Mesenchymal stem cell (in vitro differentiated cells and primary cell): ENCODE data around the gene DENND5B.

Experiments used
- DNase-seq: peaks from one replicate; pipeline ENCODE4 v3.0.0-alpha.2; 2013
- H2AFZ ChIP-seq: one replicate; pipeline ENCODE4 v1.6.1; 2013; ENCODE audit warnings: low read depth, mild to moderate bottlenecking, control low read depth, inconsistent platforms, low read length, moderate library complexity
- H2AK5ac ChIP-seq: 2 replicates; pipeline ENCODE4 v1.6.1; 2013; ENCODE audit warnings: low read length, moderate library complexity, mild to moderate bottlenecking, inconsistent platforms; ENCODE audit not compliant: severe bottlenecking
- H2BK120ac ChIP-seq: one replicate; pipeline ENCODE4 v1.6.1; 2013; ENCODE audit warnings: low read depth, mild to moderate bottlenecking, inconsistent platforms, low read length, moderate library complexity
- H2BK12ac ChIP-seq, 2 experiments: one replicate each; pipeline ENCODE4 v1.6.1; 2013; ENCODE audit warnings: inconsistent platforms in 2 of 2, low read length in 2 of 2, mild to moderate bottlenecking in 2 of 2, moderate library complexity in 2 of 2, control low read depth in 1 of 2
- H2BK15ac ChIP-seq: one replicate; pipeline ENCODE4 v1.6.1; 2013; ENCODE audit warnings: mild to moderate bottlenecking, low read depth, inconsistent platforms; ENCODE audit not compliant: poor library complexity, severe bottlenecking
- H2BK5ac ChIP-seq: 2 replicates; pipeline ENCODE4 v1.6.1; 2013; ENCODE audit warnings: low read depth, mild to moderate bottlenecking, low read length, control low read depth, inconsistent platforms; ENCODE audit not compliant: poor library complexity, severe bottlenecking
- H3K14ac ChIP-seq, 2 experiments: one replicate each; pipeline ENCODE4 v1.6.1; 2013; ENCODE audit warnings: inconsistent platforms in 2 of 2, low read length in 2 of 2, control low read depth in 1 of 2, mild to moderate bottlenecking in 1 of 2, moderate library complexity in 1 of 2
- H3K18ac ChIP-seq, 2 experiments: one replicate each; pipeline ENCODE4 v1.6.1; 2013; ENCODE audit warnings: inconsistent platforms in 2 of 2, low read length in 2 of 2, control low read depth in 1 of 2, low read depth in 1 of 2, mild to moderate bottlenecking in 1 of 2
- H3K23ac ChIP-seq, 2 experiments: one replicate each; pipeline ENCODE4 v1.6.1; 2013; ENCODE audit warnings: inconsistent platforms in 2 of 2, low read length in 2 of 2, mild to moderate bottlenecking in 2 of 2, moderate library complexity in 2 of 2, control low read depth in 1 of 2
- H3K27ac ChIP-seq: 2 replicates; pipeline ENCODE4 v1.5.1; 2013; ENCODE audit warnings: mild to moderate bottlenecking, moderate library complexity, low read length, control low read depth, inconsistent platforms; ENCODE audit not compliant: poor library complexity, severe bottlenecking
- H3K27me3 ChIP-seq, 2 experiments: 2 replicates each; pipeline versions ENCODE4 v1.6.1 to v1.7.0; 2013; ENCODE audit warnings: low read length in 2 of 2, mild to moderate bottlenecking in 2 of 2, moderate library complexity in 2 of 2, control low read depth in 1 of 2, inconsistent platforms in 1 of 2; ENCODE audit not compliant: control insufficient read depth in 1 of 2, insufficient read depth in 1 of 2
- H3K36me3 ChIP-seq, 2 experiments: 2 replicates each; pipeline versions ENCODE4 v1.6.1 to v1.7.0; 2013; ENCODE audit warnings: low read length in 2 of 2, control low read depth in 1 of 2, inconsistent platforms in 1 of 2, low read depth in 1 of 2, mild to moderate bottlenecking in 1 of 2; ENCODE audit not compliant: insufficient read depth in 2 of 2, control insufficient read depth in 1 of 2
- H3K4ac ChIP-seq, 2 experiments: one replicate each; pipeline ENCODE4 v1.6.1; 2013; ENCODE audit warnings: inconsistent platforms in 2 of 2, low read length in 2 of 2, mild to moderate bottlenecking in 2 of 2, moderate library complexity in 2 of 2, control low read depth in 1 of 2, low read depth in 1 of 2
- H3K4me1 ChIP-seq: 2 replicates; pipeline ENCODE4 v1.6.1; 2013; ENCODE audit warnings: low read depth, low read length, control low read depth; ENCODE audit not compliant: control insufficient read depth, insufficient read depth
- H3K4me2 ChIP-seq: 2 replicates; pipeline ENCODE4 v1.6.1; 2013; ENCODE audit warnings: low read length, mild to moderate bottlenecking, inconsistent platforms; ENCODE audit not compliant: poor library complexity, severe bottlenecking
- H3K4me3 ChIP-seq, 2 experiments: 2 replicates each; pipeline versions ENCODE4 v1.5.1 to v1.7.0; 2013; ENCODE audit warnings: low read length in 2 of 2, mild to moderate bottlenecking in 2 of 2, control low read depth in 1 of 2, low read depth in 1 of 2; ENCODE audit not compliant: insufficient read depth in 1 of 2
- H3K79me1 ChIP-seq: replicated peaks from 2 replicates; pipeline ENCODE4 v1.6.1; 2013; ENCODE audit warnings: mild to moderate bottlenecking, control low read depth, low read length, inconsistent platforms; ENCODE audit not compliant: poor library complexity, severe bottlenecking
- H3K9ac ChIP-seq: 2 replicates; pipeline ENCODE4 v1.7.0; 2013; ENCODE audit warnings: mild to moderate bottlenecking, low read length, moderate library complexity
- H3K9me3 ChIP-seq: 2 replicates; pipeline ENCODE4 v1.7.0; 2013; ENCODE audit warnings: mild to moderate bottlenecking, low read length; ENCODE audit not compliant: control insufficient read depth
- H4K8ac ChIP-seq: one replicate; pipeline ENCODE4 v1.6.1; 2013; ENCODE audit warnings: inconsistent platforms, mild to moderate bottlenecking, low read length, moderate library complexity
- H4K91ac ChIP-seq: one replicate; pipeline ENCODE4 v1.6.1; 2013; ENCODE audit warnings: mild to moderate bottlenecking, low read length, inconsistent platforms
- WGBS: methylation state at CpG from one replicate; pipeline ENCODE4 v1.1.7; 2013; ENCODE audit warnings: mixed read lengths; 5-methylcytosine and 5-hydroxymethylcytosine counted together

The DENND5B gene

DNA sequence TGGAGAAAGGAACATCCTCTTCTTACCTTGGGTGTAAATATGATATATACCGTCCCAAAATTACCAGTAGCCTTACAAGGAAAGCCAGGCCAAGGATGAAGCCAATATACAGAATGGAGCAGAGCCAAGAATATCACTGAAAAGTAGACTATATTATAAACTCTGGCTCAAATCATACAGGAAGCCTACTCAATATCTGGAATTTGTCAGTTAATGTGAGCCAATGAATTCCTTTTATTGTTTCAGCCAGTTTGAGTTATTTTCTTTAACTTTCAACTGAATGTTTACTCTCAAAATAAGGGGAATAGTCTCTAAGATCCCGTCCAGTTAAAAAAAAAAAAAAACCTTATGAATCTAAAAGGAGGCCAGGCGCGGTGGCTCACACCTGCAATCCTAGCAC lies 9.8 kb upstream of the DENND5B start:
- H3K14ac ChIP-seq, result no peak overlapping the region

DNA sequence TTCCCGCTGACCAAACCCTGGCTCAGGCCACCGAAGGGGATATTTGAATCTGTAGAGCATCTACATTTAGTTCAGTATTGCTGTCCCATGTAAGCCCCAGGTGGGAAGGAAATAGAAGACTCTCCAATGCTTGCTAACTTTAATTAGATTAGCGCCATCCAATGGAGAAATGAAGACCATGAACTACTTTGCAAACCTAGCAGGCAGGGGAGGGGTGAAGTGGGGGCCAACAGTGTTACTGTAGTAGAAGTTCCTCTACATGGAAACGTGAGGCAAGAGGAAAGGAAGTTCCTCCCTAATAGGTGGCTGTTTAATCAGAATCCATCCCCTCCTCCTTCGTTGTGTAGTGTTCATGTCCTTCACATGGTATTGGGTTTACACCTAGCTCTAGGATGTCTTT lies 9.3 kb upstream of the DENND5B start:
- Histone ChIP-seq H3K23ac (no peak overlapping the region), H3K4me3 (no peak overlapping the region), H3K9ac (no peak overlapping the region), H3K9me3 (no peaks in the 10 kb centered on the region), H2BK5ac (no peak overlapping the region), H3K27me3 (no peaks in the 10 kb centered on the region), H3K4me1 (no peaks in the 10 kb centered on the region), H4K8ac (no peak overlapping the region), H2BK12ac (no peak overlapping the region), H4K91ac (no peak overlapping the region), H2BK120ac (no peak overlapping the region), H3K18ac (no peak overlapping the region), H3K79me1 (no peaks in the 10 kb centered on the region), H2AK5ac (no peak overlapping the region), H3K4me2 (no peak overlapping the region), H2BK15ac (no peak overlapping the region), H2AFZ (no peak overlapping the region), H3K14ac (no peak overlapping the region), H3K4ac (no peak overlapping the region), H3K27ac (no peak overlapping the region), H3K36me3 (peaks cover 0 to 7% of the 10 kb centered on the region in 2 experiments)
- 92% methylated on average over 3 of the region's 5 CpGs for WGBS
- no peak for DNase-seq

More for the DNA sequence above, 9.8 kb upstream of the DENND5B start:
- no peak overlapping the region for H3K18ac ChIP-seq
- 90% methylated on average over 2 of the region's 4 CpGs for WGBS
- H2BK12ac ChIP-seq, result no peak overlapping the region
- no peaks in the 10 kb centered on the region for H3K27me3 ChIP-seq
- no peaks in the 10 kb centered on the region for H3K4me1 ChIP-seq
- H3K23ac ChIP-seq, result no peak overlapping the region
- no peak overlapping the region for H3K4me2 ChIP-seq
- H3K9me3 ChIP-seq, result no peaks in the 10 kb centered on the region
- no peak overlapping the region for H2BK5ac ChIP-seq
- H4K91ac ChIP-seq, result no peak overlapping the region
- peaks cover 0 to 3% of the 10 kb centered on the region in 2 experiments for H3K36me3 ChIP-seq
- no peak for DNase-seq
- no peak overlapping the region for H2AK5ac ChIP-seq
- H2BK120ac ChIP-seq, result no peak overlapping the region
- H2AFZ ChIP-seq, result no peak overlapping the region
- no peak overlapping the region for H3K27ac ChIP-seq
- no peaks in the 10 kb centered on the region for H3K79me1 ChIP-seq
- no peak overlapping the region for H4K8ac ChIP-seq
- H3K4me3 ChIP-seq, result no peak overlapping the region
- no peak overlapping the region for H2BK15ac ChIP-seq
- H3K9ac ChIP-seq, result no peak overlapping the region
- H3K4ac ChIP-seq, result no peak overlapping the region

DNA sequence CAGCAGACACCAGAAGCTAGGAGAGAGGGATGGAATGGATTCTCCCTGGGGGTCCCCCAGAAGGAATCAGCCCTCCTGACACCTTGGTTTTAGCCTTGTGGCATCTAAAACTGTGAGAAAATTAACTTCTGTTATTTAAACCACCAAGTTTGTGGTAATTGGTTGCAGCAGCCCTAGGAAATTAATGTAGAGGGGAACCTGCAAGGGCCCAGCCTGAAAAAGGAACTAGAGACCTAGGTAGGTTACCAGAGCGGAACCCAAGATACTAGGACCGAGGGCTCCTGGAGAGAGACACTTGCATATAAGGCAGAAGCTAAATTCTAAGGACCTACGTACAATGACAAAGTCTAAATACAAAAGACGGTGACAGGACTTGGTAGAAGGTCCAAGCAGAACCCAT lies 8.1 kb upstream of the DENND5B start:
- Histone ChIP-seq H2BK5ac (no peak overlapping the region), H3K14ac (no peak overlapping the region), H3K36me3 (peaks cover 0 to 4% of the 10 kb centered on the region in 2 experiments), H3K9me3 (no peaks in the 10 kb centered on the region), H4K91ac (no peak overlapping the region), H3K4me3 (no peak overlapping the region), H2BK15ac (no peak overlapping the region), H3K27ac (no peak overlapping the region), H3K9ac (no peak overlapping the region), H3K27me3 (no peaks in the 10 kb centered on the region), H4K8ac (no peak overlapping the region), H3K23ac (no peak overlapping the region), H2BK120ac (no peak overlapping the region), H3K18ac (no peak overlapping the region), H2AFZ (no peak overlapping the region), H3K4me2 (no peak overlapping the region), H2BK12ac (no peak overlapping the region), H2AK5ac (no peak overlapping the region), H3K79me1 (no peaks in the 10 kb centered on the region), H3K4me1 (peaks cover 2% of the 10 kb centered on the region), H3K4ac (no peak overlapping the region)
- DNase-seq, result no peak
- WGBS, result 96% methylated on average over 4 of the region's 4 CpGs

DNA sequence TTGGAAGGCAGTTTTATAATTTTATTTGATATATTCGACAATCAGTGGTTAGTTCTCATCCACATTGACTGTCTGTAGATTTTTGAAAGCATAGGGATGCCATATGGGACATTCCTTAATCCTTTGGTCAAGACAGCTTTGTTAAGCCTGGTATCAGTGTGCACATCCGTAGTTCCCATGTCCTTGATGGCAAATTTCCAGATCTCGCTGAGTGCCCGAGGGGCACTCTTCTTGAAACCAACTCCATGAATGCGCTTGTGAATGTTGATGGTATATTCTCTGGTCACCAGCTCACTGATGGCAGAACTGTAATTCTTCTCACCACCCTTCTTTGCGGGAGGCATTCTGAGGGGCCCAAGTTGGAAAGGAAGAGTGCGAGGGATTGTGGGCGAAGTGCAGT lies 6.1 kb upstream of the DENND5B start:
- H3K36me3 ChIP-seq, result peaks cover 0 to 4% of the 10 kb centered on the region in 2 experiments
- H2AFZ ChIP-seq, result no peak overlapping the region
- no peak overlapping the region for H2BK5ac ChIP-seq
- no peak overlapping the region for H4K8ac ChIP-seq
- no peak overlapping the region for H4K91ac ChIP-seq
- H3K79me1 ChIP-seq, result no peaks in the 10 kb centered on the region
- peaks cover 2% of the 10 kb centered on the region for H3K4me1 ChIP-seq
- DNase-seq, result no peak
- H2AK5ac ChIP-seq, result no peak overlapping the region
- H3K4me2 ChIP-seq, result no peak overlapping the region
- WGBS, result 97% methylated on average over 5 of the region's 8 CpGs
- H3K18ac ChIP-seq, result no peak overlapping the region
- H3K9me3 ChIP-seq, result no peaks in the 10 kb centered on the region
- H3K4ac ChIP-seq, result no peak overlapping the region
- no peak overlapping the region for H3K14ac ChIP-seq
- no peak overlapping the region for H3K23ac ChIP-seq
- H3K27ac ChIP-seq, result no peak overlapping the region
- H2BK12ac ChIP-seq, result no peak overlapping the region
- H2BK120ac ChIP-seq, result no peak overlapping the region
- H2BK15ac ChIP-seq, result no peak overlapping the region
- no peak overlapping the region for H3K9ac ChIP-seq
- H3K4me3 ChIP-seq, result no peak overlapping the region
- H3K27me3 ChIP-seq, result no peaks in the 10 kb centered on the region
